GM10266 (cell line): ENCODE data around the gene POLQ.

Experiments
- DNase-seq: peaks from one replicate; pipeline ENCODE4 v3.0.0; 2012; ENCODE audit errors: extremely low spot score
- CTCF ChIP-seq: IDR thresholded peaks from 2 replicates; pipeline ENCODE4 v1.5.1; 2012; ENCODE audit warnings: mild to moderate bottlenecking, low read depth; ENCODE audit not compliant: control insufficient read depth, insufficient read depth; ENCODE audit errors: missing control alignments

Gene POLQ

GRCh38 chr3:121490161-121490560 is 55.6 kb downstream of the POLQ start:
- no peak for DNase-seq
- no peak for TF ChIP-seq CTCF

GRCh38 chr3:121488628-121489027 is 57.2 kb downstream of the POLQ start:
- TF ChIP-seq CTCF: no peak
- no peak for DNase-seq

GRCh38 chr3:121483290-121483689 is 62.5 kb downstream of the POLQ start:
- TF ChIP-seq CTCF: no peak
- DNase-seq: no peak

GRCh38 chr3:121482660-121483059 is 63.1 kb downstream of the POLQ start:
- DNase-seq: no peak
- no peak for TF ChIP-seq CTCF

GRCh38 chr3:121481106-121481880 is 64.5 kb downstream of the POLQ start:
- no peak for TF ChIP-seq CTCF
- no peak for DNase-seq

GRCh38 chr3:121477589-121477988 is 68.2 kb downstream of the POLQ start:
- DNase-seq: no peak
- no peak for TF ChIP-seq CTCF

- no peak for TF ChIP-seq CTCF
- no peak for DNase-seq
Observed at GRCh38 chr3:121473001-121473400, 72.8 kb downstream of the POLQ start.
